Measurements from ENCODE around the gene TEX51.

TEX51 gene

GRCh38 chr2:126898636-126899035 lies at the start of gene TEX51:
Gene TEX51 (plus strand): TSS chr2:126898890. CDS start chr2:126898919, 29 bp downstream.
- Histone ChIP-seq H3K27ac (ENCODE audit: low read depth, low read length) (no peak within 1 kb of the TSS), H3K27me3 (ENCODE audit: control insufficient read depth, insufficient read depth, low read length) (no peaks in the 10 kb centered on the region), H3K4me1 (ENCODE audit: control insufficient read depth, insufficient read depth, low read length) (no peaks in the 10 kb centered on the region), H3K9me3 (ENCODE audit: control insufficient read depth, insufficient read depth, low read length) (peaks cover under 1% of the 10 kb centered on the region; the same call in 1 of the 2 replicates), H3K9ac (ENCODE audit: low read depth, low read length) (no peak within 1 kb of the TSS), H3K4me3 (ENCODE audit: low read depth, low read length) (no peak within 1 kb of the TSS), H3K36me3 (ENCODE audit: control insufficient read depth, insufficient read depth, low read length) (no peaks in the 10 kb centered on the region)

DNA sequence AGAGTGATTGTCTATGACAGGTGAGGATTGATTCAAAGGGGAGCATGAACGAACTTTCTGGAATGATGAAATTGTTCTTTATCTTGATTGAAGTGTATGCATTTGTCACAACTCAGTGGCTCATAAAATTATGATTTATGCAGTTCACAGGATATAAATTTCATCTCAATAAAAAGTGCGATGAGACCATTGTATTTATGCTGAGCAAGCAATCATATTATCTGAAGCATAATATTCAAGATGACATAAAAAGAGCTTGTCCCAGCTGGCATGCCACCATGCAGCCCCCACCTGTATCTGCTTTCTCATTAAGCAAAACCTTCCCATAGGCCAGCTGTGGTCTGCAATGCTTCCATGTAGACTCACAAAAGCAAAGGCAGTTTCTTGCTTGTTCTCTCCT lies 49.6 kb upstream of the TEX51 start:
- Histone ChIP-seq H3K27me3 (ENCODE audit: control insufficient read depth, insufficient read depth, low read length) (no peaks in the 10 kb centered on the region), H3K27ac (ENCODE audit: low read depth, low read length) (no peak overlapping the region), H3K4me1 (ENCODE audit: control insufficient read depth, insufficient read depth, low read length) (no peaks in the 10 kb centered on the region), H3K9ac (ENCODE audit: low read depth, low read length) (no peak overlapping the region), H3K36me3 (ENCODE audit: control insufficient read depth, insufficient read depth, low read length) (no peaks in the 10 kb centered on the region), H3K4me3 (ENCODE audit: low read depth, low read length) (no peak overlapping the region), H3K9me3 (ENCODE audit: control insufficient read depth, insufficient read depth, low read length) (no peaks in the 10 kb centered on the region)

GRCh38 chr2:126849486-126849885 lies 49.2 kb upstream of the TEX51 start:
- Histone ChIP-seq H3K36me3 (ENCODE audit: control insufficient read depth, insufficient read depth, low read length) (no peaks in the 10 kb centered on the region), H3K9me3 (ENCODE audit: control insufficient read depth, insufficient read depth, low read length) (no peaks in the 10 kb centered on the region), H3K27me3 (ENCODE audit: control insufficient read depth, insufficient read depth, low read length) (no peaks in the 10 kb centered on the region), H3K4me3 (ENCODE audit: low read depth, low read length) (no peak overlapping the region), H3K9ac (ENCODE audit: low read depth, low read length) (no peak overlapping the region), H3K27ac (ENCODE audit: low read depth, low read length) (no peak overlapping the region), H3K4me1 (ENCODE audit: control insufficient read depth, insufficient read depth, low read length) (no peaks in the 10 kb centered on the region)

- no peak overlapping the region for H3K27ac ChIP-seq (ENCODE audit: low read depth, low read length)
- H3K27me3 ChIP-seq (ENCODE audit: control insufficient read depth, insufficient read depth, low read length) = no peaks in the 10 kb centered on the region
- H3K9ac ChIP-seq (ENCODE audit: low read depth, low read length) = no peak overlapping the region
- no peak overlapping the region for H3K4me3 ChIP-seq (ENCODE audit: low read depth, low read length)
- H3K4me1 ChIP-seq (ENCODE audit: control insufficient read depth, insufficient read depth, low read length) = no peaks in the 10 kb centered on the region
- H3K9me3 ChIP-seq (ENCODE audit: control insufficient read depth, insufficient read depth, low read length) = no peaks in the 10 kb centered on the region
- H3K36me3 ChIP-seq (ENCODE audit: control insufficient read depth, insufficient read depth, low read length) = no peaks in the 10 kb centered on the region
These were observed 48.6 kb upstream of the TEX51 start for GRCh38 chr2:126849991-126850535.

DNA sequence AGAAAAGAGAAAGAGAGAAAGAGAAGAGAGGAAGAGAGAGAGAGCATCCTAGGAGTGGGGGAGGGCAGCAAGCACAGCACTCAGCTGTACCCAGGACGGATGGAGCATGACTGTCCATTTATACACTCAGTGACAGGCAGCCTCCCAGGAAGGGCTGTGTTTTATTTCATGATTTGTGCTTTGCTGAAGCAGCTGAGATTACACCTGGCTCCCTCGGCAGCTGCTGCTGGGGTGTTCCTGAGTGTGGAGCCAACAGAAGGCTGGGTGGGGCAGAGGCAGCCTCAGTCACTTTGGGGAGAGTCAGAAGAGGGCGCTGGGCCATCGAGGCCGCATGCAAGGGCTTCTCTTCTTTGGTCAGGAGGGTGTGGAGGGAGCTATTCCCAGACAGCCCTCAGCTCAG lies 47.8 kb upstream of the TEX51 start:
- H3K36me3 ChIP-seq (ENCODE audit: control insufficient read depth, insufficient read depth, low read length) = no peaks in the 10 kb centered on the region
- no peaks in the 10 kb centered on the region for H3K27me3 ChIP-seq (ENCODE audit: control insufficient read depth, insufficient read depth, low read length)
- no peak overlapping the region for H3K27ac ChIP-seq (ENCODE audit: low read depth, low read length)
- H3K9me3 ChIP-seq (ENCODE audit: control insufficient read depth, insufficient read depth, low read length) = no peaks in the 10 kb centered on the region
- no peaks in the 10 kb centered on the region for H3K4me1 ChIP-seq (ENCODE audit: control insufficient read depth, insufficient read depth, low read length)
- no peak overlapping the region for H3K4me3 ChIP-seq (ENCODE audit: low read depth, low read length)
- H3K9ac ChIP-seq (ENCODE audit: low read depth, low read length) = no peak overlapping the region

DNA sequence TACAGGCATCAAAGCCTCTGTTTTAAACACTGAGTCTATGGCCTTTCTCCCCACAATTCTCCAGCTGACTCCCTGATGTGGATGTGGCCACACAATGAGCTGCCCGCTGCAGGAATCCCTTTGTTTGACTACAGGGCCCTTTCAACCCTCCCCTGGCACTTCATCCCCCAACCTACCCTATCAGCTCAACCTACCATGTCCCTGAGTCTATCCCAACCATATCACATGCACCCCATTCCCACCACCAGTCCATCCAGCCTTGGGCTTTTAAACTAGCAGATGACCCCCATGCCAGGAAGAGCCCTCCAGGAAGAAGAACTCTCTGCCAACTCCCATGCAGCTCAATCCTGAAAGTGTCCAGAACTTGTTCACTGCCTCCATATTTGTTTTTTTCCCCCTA lies 46.9 kb upstream of the TEX51 start:
- Histone ChIP-seq H3K9me3 (ENCODE audit: control insufficient read depth, insufficient read depth, low read length) (no peaks in the 10 kb centered on the region), H3K36me3 (ENCODE audit: control insufficient read depth, insufficient read depth, low read length) (no peaks in the 10 kb centered on the region), H3K27me3 (ENCODE audit: control insufficient read depth, insufficient read depth, low read length) (no peaks in the 10 kb centered on the region), H3K27ac (ENCODE audit: low read depth, low read length) (no peak overlapping the region), H3K4me1 (ENCODE audit: control insufficient read depth, insufficient read depth, low read length) (no peaks in the 10 kb centered on the region), H3K9ac (ENCODE audit: low read depth, low read length) (no peak overlapping the region), H3K4me3 (ENCODE audit: low read depth, low read length) (no peak overlapping the region)

DNA sequence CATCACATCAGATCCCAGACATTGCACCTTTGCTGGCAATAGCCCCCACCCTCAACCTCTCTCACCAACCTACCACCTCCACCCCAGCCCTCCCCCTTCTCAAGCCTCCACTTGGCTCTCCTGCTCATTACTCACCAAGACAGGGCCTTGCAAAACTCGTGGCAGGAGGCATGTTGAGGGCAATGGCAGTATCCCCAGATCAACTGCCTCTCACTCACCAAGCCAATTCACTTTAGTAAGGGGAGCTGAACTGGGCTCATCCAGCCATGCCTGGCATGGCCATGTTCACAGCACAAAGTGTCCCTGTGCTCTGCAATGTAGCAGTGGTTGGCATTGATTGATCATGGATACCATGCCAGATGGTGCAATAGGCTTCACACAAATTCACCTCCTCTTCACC lies 46.3 kb upstream of the TEX51 start:
- Histone ChIP-seq H3K4me1 (ENCODE audit: control insufficient read depth, insufficient read depth, low read length) (no peaks in the 10 kb centered on the region), H3K4me3 (ENCODE audit: low read depth, low read length) (no peak overlapping the region), H3K9ac (ENCODE audit: low read depth, low read length) (no peak overlapping the region), H3K9me3 (ENCODE audit: control insufficient read depth, insufficient read depth, low read length) (no peaks in the 10 kb centered on the region), H3K27me3 (ENCODE audit: control insufficient read depth, insufficient read depth, low read length) (no peaks in the 10 kb centered on the region), H3K36me3 (ENCODE audit: control insufficient read depth, insufficient read depth, low read length) (no peaks in the 10 kb centered on the region), H3K27ac (ENCODE audit: low read depth, low read length) (no peak overlapping the region)

DNA sequence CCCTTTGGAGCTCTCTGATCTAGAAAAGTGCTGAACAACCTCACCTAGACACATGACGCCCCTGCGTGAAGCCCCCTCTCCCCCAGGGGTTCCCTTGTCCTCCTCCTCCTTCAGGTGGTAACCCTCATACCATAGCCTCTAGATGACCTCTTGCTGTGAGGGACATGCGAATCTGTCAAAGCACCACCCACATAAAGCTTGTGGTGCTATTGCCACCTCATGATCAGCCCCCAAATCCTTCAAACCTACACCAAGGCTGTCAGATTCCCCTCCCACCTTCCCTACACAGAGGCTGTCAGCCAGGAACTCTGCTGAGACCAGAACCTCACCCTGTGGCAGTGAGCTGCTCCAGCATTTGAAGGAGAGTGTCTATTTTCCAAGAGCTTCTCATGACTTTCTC lies 43.1 kb upstream of the TEX51 start:
- no peaks in the 10 kb centered on the region for H3K27me3 ChIP-seq (ENCODE audit: control insufficient read depth, insufficient read depth, low read length)
- H3K36me3 ChIP-seq (ENCODE audit: control insufficient read depth, insufficient read depth, low read length) = no peaks in the 10 kb centered on the region
- no peaks in the 10 kb centered on the region for H3K9me3 ChIP-seq (ENCODE audit: control insufficient read depth, insufficient read depth, low read length)
- H3K9ac ChIP-seq (ENCODE audit: low read depth, low read length) = no peak overlapping the region
- no peak overlapping the region for H3K4me3 ChIP-seq (ENCODE audit: low read depth, low read length)
- H3K27ac ChIP-seq (ENCODE audit: low read depth, low read length) = no peak overlapping the region
- H3K4me1 ChIP-seq (ENCODE audit: control insufficient read depth, insufficient read depth, low read length) = no peaks in the 10 kb centered on the region

DNA sequence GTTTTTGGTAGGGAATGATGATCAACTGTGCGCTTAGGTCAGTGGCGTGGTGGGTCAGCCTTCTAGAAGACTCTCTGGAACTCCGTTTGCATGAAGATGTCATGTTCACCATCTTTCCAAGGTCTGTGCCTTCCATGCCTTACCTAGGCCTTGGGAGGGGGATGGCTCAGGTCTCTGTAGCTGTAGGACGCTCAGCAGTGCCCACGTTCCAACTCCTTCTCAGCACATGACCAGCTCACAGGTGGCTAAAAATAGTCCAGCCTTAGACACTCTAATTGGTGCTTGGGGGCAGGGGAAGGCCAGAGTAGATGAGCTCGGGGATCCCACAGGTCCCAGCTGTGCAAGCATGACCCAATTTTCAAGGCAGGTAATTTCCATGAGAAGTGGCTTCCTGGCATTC lies 42.3 kb upstream of the TEX51 start:
- no peaks in the 10 kb centered on the region for H3K4me1 ChIP-seq (ENCODE audit: control insufficient read depth, insufficient read depth, low read length)
- H3K9ac ChIP-seq (ENCODE audit: low read depth, low read length) = no peak overlapping the region
- no peaks in the 10 kb centered on the region for H3K36me3 ChIP-seq (ENCODE audit: control insufficient read depth, insufficient read depth, low read length)
- H3K9me3 ChIP-seq (ENCODE audit: control insufficient read depth, insufficient read depth, low read length) = no peaks in the 10 kb centered on the region
- no peak overlapping the region for H3K27ac ChIP-seq (ENCODE audit: low read depth, low read length)
- H3K4me3 ChIP-seq (ENCODE audit: low read depth, low read length) = no peak overlapping the region
- H3K27me3 ChIP-seq (ENCODE audit: control insufficient read depth, insufficient read depth, low read length) = no peaks in the 10 kb centered on the region

DNA sequence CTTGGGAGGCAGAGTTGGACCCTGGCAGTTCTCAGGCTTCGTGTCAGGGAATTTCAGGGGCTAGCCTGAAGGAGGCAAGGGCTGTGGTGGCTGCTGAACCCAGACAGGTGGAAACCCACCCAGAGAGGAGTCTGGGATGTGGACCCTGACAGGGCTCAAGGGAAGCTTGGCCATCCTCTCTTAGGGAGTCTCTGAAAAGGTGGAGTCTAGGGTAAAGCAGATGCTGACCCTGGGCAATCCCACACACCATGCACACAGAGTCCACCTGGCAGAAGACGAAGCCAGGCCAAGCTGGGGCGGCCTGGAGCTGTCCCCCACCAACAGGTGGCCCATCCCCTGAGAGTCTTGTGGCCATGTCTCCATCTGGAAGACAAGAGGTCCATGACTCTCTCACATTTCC lies 41.2 kb upstream of the TEX51 start:
- no peaks in the 10 kb centered on the region for H3K36me3 ChIP-seq (ENCODE audit: control insufficient read depth, insufficient read depth, low read length)

DNA sequence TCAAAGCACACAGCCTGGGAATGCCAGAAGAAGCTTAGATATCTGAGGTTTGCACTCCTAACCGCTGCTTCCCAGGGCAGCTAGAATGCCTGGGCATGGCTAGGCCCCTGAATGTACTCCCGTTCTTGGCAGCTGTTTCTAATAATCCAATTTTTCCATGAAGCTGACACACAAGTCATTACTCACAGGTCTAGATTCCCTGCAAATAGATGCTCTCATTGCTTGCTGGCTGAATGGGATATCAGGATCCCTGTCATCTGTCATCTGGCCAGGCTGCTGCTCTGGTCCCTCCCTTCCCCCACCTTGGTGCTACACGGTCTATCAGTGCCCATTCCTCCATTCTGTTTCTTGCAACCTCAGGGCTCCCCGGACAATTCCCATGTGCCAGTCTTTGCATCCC lies 40.7 kb upstream of the TEX51 start:
- Histone ChIP-seq H3K27me3 (ENCODE audit: control insufficient read depth, insufficient read depth, low read length) (no peaks in the 10 kb centered on the region), H3K36me3 (ENCODE audit: control insufficient read depth, insufficient read depth, low read length) (no peaks in the 10 kb centered on the region), H3K27ac (ENCODE audit: low read depth, low read length) (no peak overlapping the region), H3K9me3 (ENCODE audit: control insufficient read depth, insufficient read depth, low read length) (no peaks in the 10 kb centered on the region), H3K9ac (ENCODE audit: low read depth, low read length) (no peak overlapping the region), H3K4me1 (ENCODE audit: control insufficient read depth, insufficient read depth, low read length) (no peaks in the 10 kb centered on the region), H3K4me3 (ENCODE audit: low read depth, low read length) (no peak overlapping the region)

More for the DNA sequence above, 41.2 kb upstream of the TEX51 start:
- Histone ChIP-seq H3K9me3 (ENCODE audit: control insufficient read depth, insufficient read depth, low read length) (no peaks in the 10 kb centered on the region), H3K27me3 (ENCODE audit: control insufficient read depth, insufficient read depth, low read length) (no peaks in the 10 kb centered on the region), H3K4me3 (ENCODE audit: low read depth, low read length) (no peak overlapping the region), H3K9ac (ENCODE audit: low read depth, low read length) (no peak overlapping the region), H3K4me1 (ENCODE audit: control insufficient read depth, insufficient read depth, low read length) (no peaks in the 10 kb centered on the region), H3K27ac (ENCODE audit: low read depth, low read length) (no peak overlapping the region)

DNA sequence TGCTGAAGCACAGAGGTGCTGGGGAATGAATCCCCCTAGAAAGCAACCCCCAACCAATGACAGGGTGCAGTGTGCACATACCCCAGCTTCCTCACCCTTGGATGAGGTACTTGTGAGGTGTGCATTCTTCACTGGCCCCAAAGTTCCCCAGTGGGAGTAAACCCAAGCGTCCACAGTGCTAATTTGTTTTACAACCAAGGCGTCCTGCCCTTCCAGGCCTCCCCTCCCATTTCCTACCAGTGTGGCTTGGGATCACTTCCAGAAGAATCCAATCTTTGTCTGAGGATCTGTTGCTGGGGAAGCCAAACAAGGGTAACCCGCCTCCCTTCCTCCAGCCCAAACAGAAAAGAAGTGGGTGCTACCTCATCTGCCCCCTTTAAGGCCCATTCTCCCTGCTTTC lies 40.3 kb upstream of the TEX51 start:
- Histone ChIP-seq H3K4me1 (ENCODE audit: control insufficient read depth, insufficient read depth, low read length) (no peaks in the 10 kb centered on the region), H3K4me3 (ENCODE audit: low read depth, low read length) (no peak overlapping the region), H3K9me3 (ENCODE audit: control insufficient read depth, insufficient read depth, low read length) (no peaks in the 10 kb centered on the region), H3K36me3 (ENCODE audit: control insufficient read depth, insufficient read depth, low read length) (no peaks in the 10 kb centered on the region), H3K9ac (ENCODE audit: low read depth, low read length) (no peak overlapping the region), H3K27me3 (ENCODE audit: control insufficient read depth, insufficient read depth, low read length) (no peaks in the 10 kb centered on the region), H3K27ac (ENCODE audit: low read depth, low read length) (no peak overlapping the region)
